Trophoblast cell (in vitro differentiated cells and primary cell): ENCODE data around the gene TSPYL2. TPM values are rescaled to one million over a fixed set of nuclear protein-coding genes. Genes with fewer than 3 reads are reported as not detected.
A peak's percentile ranks its signal among the peaks of the same experiment; 100 is the strongest.

Source experiments
- DNase-seq, 2 donors: peaks; one replicate each; pipeline ENCODE4 v3.0.0-alpha.2; 2016
- H2AFZ ChIP-seq: 2 replicates; pipeline ENCODE4 v1.6.1; 2013; ENCODE audit warnings: low read length, moderate library complexity, mild to moderate bottlenecking; ENCODE audit not compliant: insufficient read depth, poor library complexity
- H2AK5ac ChIP-seq: 2 replicates; pipeline ENCODE4 v1.6.1; 2013; ENCODE audit warnings: mild to moderate bottlenecking, low read length
- H2BK120ac ChIP-seq: 2 replicates; pipeline ENCODE4 v1.6.1; 2013; ENCODE audit warnings: low read length, mild to moderate bottlenecking, moderate library complexity; ENCODE audit not compliant: insufficient read depth, poor library complexity
- H2BK12ac ChIP-seq: 2 replicates; pipeline ENCODE4 v1.6.1; 2013; ENCODE audit warnings: mild to moderate bottlenecking, low read length, moderate library complexity
- H2BK5ac ChIP-seq: 2 replicates; pipeline ENCODE4 v1.6.1; 2013; ENCODE audit warnings: low read length, low read depth, moderate library complexity, mild to moderate bottlenecking; ENCODE audit not compliant: poor library complexity
- H3K14ac ChIP-seq: 2 replicates; pipeline ENCODE4 v1.6.1; 2013; ENCODE audit warnings: mild to moderate bottlenecking, low read length
- H3K18ac ChIP-seq: 2 replicates; pipeline ENCODE4 v1.6.1; 2013; ENCODE audit warnings: mild to moderate bottlenecking, low read length
- H3K23ac ChIP-seq: 2 replicates; pipeline ENCODE4 v1.6.1; 2013; ENCODE audit warnings: low read length
- H3K27ac ChIP-seq: 2 replicates; pipeline ENCODE4 v1.5.1; 2013; ENCODE audit warnings: low read depth, mild to moderate bottlenecking, inconsistent platforms, low read length, moderate library complexity
- H3K27me3 ChIP-seq: 2 replicates; pipeline ENCODE4 v1.6.1; 2013; ENCODE audit warnings: inconsistent platforms, mild to moderate bottlenecking, low read length, moderate library complexity; ENCODE audit not compliant: insufficient read depth
- H3K36me3 ChIP-seq, 2 experiments: 1 replicate in 1 of 2; 2 replicates in 1 of 2; pipeline ENCODE4 v1.6.1; 2013; ENCODE audit warnings: low read length in 2 of 2, mild to moderate bottlenecking in 2 of 2, moderate library complexity in 1 of 2; ENCODE audit not compliant: insufficient read depth in 2 of 2, control insufficient read depth in 1 of 2
- H3K4ac ChIP-seq: 2 replicates; pipeline ENCODE4 v1.6.1; 2013; ENCODE audit warnings: low read depth, mild to moderate bottlenecking, low read length, moderate library complexity
- H3K4me1 ChIP-seq, 2 experiments: 1 replicate in 1 of 2; 2 replicates in 1 of 2; pipeline ENCODE4 v1.6.1; 2013; ENCODE audit warnings: low read length in 2 of 2, mild to moderate bottlenecking in 2 of 2, moderate library complexity in 1 of 2; ENCODE audit not compliant: insufficient read depth in 2 of 2, control insufficient read depth in 1 of 2
- H3K4me2 ChIP-seq: 2 replicates; pipeline ENCODE4 v1.6.1; 2013; ENCODE audit warnings: inconsistent platforms, mild to moderate bottlenecking, low read length, moderate library complexity
- H3K4me3 ChIP-seq: 2 replicates; pipeline ENCODE4 v1.5.1; 2013; ENCODE audit warnings: mild to moderate bottlenecking, low read depth, low read length, inconsistent platforms
- H3K79me1 ChIP-seq: one replicate; pipeline ENCODE4 v1.6.1; 2013; ENCODE audit warnings: low read length
- H3K79me2 ChIP-seq: 2 replicates; pipeline ENCODE4 v1.6.1; 2013; ENCODE audit warnings: low read length, mild to moderate bottlenecking; ENCODE audit not compliant: control insufficient read depth, insufficient read depth, poor library complexity
- H3K9ac ChIP-seq: 2 replicates; pipeline ENCODE4 v1.6.1; 2013; ENCODE audit warnings: mild to moderate bottlenecking, low read length
- H3K9me3 ChIP-seq: 2 replicates; pipeline ENCODE4 v1.6.1; 2013; ENCODE audit warnings: low read depth, mild to moderate bottlenecking, control low read depth, inconsistent platforms, low read length; ENCODE audit not compliant: insufficient read depth
- H4K12ac ChIP-seq: 2 replicates; pipeline ENCODE4 v1.6.1; 2013; ENCODE audit warnings: low read depth, mild to moderate bottlenecking, low read length, moderate library complexity
- H4K8ac ChIP-seq: 2 replicates; pipeline ENCODE4 v1.6.1; 2013; ENCODE audit warnings: low read depth, mild to moderate bottlenecking, low read length, moderate library complexity
- H4K91ac ChIP-seq: one replicate; pipeline ENCODE4 v1.6.1; 2013; ENCODE audit warnings: low read depth, mild to moderate bottlenecking, low read length, moderate library complexity
- WGBS: extraction: QIAGEN DNeasy Blood & Tissue Kit; methylation state at CpG from one replicate; pipeline ENCODE4 v1.1.7; 2013; ENCODE audit warnings: missing lambda C conversion rate; ENCODE audit not compliant: insufficient read length, insufficient coverage; ENCODE audit errors: extremely low coverage; 5-methylcytosine and 5-hydroxymethylcytosine counted together
- polyA plus RNA-seq: library from polyadenylated mRNA; stranded (reverse); fragments of 200-250 nt; gene quantifications from 2 replicates; pipeline ENCODE4 v1.2.3, GENCODE V29; 2013

TSPYL2 gene
- 22.7 and 22.8 TPM in 2 replicates for polyA plus RNA-seq

DNA sequence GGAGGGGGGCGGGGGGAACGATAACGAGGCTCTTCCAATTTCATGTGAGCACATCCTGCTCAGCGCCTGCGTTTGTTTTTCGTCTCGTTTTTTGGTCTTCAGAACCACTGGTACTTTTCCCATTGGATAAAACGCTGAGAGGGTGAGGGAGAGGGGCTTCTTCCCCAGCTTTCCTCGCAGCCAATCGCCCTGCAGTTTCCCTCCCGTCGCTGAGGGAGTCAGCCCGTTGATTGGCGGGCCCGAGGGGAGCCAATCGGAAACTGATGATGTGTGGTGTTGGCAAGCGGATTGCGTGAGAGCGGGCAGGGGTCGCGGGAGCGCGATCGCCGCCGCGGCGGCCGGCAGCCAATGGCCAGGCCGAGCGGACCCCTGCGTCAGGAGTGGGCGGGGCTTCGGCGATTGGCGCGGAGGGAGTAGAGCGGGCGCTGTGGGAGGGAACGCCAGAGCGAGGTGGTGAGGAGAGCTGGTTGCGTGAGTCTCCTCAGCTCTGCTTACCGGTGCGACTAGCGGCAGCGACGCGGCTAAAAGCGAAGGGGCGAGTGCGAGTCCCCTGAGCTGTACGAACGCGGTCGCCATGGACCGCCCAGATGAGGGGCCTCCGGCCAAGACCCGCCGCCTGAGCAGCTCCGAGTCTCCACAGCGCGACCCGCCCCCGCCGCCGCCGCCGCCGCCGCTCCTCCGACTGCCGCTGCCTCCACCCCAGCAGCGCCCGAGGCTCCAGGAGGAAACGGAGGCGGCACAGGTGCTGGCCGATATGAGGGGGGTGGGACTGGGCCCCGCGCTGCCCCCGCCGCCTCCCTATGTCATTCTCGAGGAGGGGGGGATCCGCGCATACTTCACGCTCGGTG, at the start of gene TSPYL2:
Gene TSPYL2, plus strand, starts transcription at position 443 of the 848 bp plus-strand sequence. Its CDS starts 132 bp downstream, at position 575.
- Histone ChIP-seq H3K18ac (peak within 1 kb of the TSS; percentile 64), H3K23ac (no peak within 1 kb of the TSS), H3K79me2 (peaks cover 3% of the 10 kb centered on the region), H3K79me1 (peaks cover 3% of the 10 kb centered on the region), H3K4me1 (peaks cover 0 to 3% of the 10 kb centered on the region in 2 experiments), H2BK120ac (peak within 1 kb of the TSS; percentile 38), H3K27me3 (no peaks in the 10 kb centered on the region), H4K91ac (peak within 1 kb of the TSS; percentile 4), H3K4me3 (peak within 1 kb of the TSS; percentile 86), H2AFZ (peak within 1 kb of the TSS; percentile 10), H4K12ac (no peak within 1 kb of the TSS), H4K8ac (peak within 1 kb of the TSS; percentile 22), H3K4me2 (peak within 1 kb of the TSS; percentile 88), H3K36me3 (peaks cover 15 to 20% of the 10 kb centered on the region in 2 experiments), H3K14ac (peak within 1 kb of the TSS; percentile 53), H2BK5ac (no peak within 1 kb of the TSS), H2BK12ac (no peak within 1 kb of the TSS), H3K9ac (peak within 1 kb of the TSS; percentile 59), H3K27ac (peak within 1 kb of the TSS; percentile 53), H3K4ac (peak within 1 kb of the TSS; percentile 52), H2AK5ac (no peak within 1 kb of the TSS), H3K9me3 (no peaks in the 10 kb centered on the region)
- DNase-seq: peak; percentile 87 to 90
- no CpG with 5 or more reads among the region's 86 CpGs for WGBS

DNA sequence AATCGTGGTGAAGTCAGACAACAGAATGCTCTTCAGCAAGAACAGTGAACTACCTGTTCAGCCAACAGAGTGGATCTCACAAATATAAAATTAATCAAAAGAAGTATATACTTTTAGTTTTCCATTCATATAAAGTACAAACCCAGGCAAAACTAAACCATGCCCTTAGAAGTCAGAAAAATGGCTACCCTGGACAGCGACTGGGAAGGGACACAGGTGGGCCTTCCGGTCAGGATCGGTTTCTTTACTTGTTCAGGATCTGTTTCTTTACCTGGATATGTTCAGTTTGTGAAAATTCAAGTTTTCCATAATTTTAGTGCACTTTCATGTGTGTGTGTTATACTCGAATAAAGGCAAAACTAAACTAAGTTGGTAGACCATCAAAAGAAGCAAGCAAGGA, 46.0 kb upstream of the TSPYL2 start:
- H3K18ac ChIP-seq: no peak overlapping the region
- no peak overlapping the region for H4K12ac ChIP-seq
- no peak overlapping the region for H3K14ac ChIP-seq
- no peaks in the 10 kb centered on the region for H3K4me1 ChIP-seq
- H3K9me3 ChIP-seq: no peaks in the 10 kb centered on the region
- no peaks in the 10 kb centered on the region for H3K36me3 ChIP-seq
- no peak overlapping the region for H3K4ac ChIP-seq
- no peak overlapping the region for H2BK5ac ChIP-seq
- no peak for DNase-seq
- no peak overlapping the region for H3K27ac ChIP-seq
- no peak overlapping the region for H2AFZ ChIP-seq
- no peak overlapping the region for H3K9ac ChIP-seq
- no peak overlapping the region for H4K91ac ChIP-seq
- H2AK5ac ChIP-seq: no peak overlapping the region
- no peak overlapping the region for H3K4me2 ChIP-seq
- H2BK12ac ChIP-seq: no peak overlapping the region
- H3K79me2 ChIP-seq: no peaks in the 10 kb centered on the region
- H3K4me3 ChIP-seq: no peak overlapping the region
- H3K27me3 ChIP-seq: no peaks in the 10 kb centered on the region
- no peak overlapping the region for H4K8ac ChIP-seq
- H3K23ac ChIP-seq: no peak overlapping the region
- WGBS: no CpG with 5 or more reads among the region's 5 CpGs
- H3K79me1 ChIP-seq: no peaks in the 10 kb centered on the region
- no peak overlapping the region for H2BK120ac ChIP-seq

DNA sequence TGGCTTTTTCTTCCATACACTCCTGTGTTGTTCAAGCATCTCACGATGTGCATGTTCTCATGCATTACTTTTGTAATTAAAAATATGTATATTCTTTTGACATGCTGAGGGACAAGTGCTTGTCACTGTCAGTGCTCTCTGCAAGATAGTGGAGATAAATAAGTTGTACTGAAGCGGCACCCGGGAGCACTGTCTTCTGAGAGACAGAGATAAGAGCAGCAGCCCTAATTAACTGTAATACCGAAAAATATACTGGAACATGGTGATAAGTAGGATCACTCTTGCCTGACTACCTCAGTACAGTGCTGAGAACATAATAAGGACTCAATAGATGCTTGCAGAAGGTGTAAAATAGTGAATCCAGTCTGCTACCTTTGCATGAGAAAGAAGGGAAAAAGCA, 42.9 kb upstream of the TSPYL2 start:
- no peak overlapping the region for H3K23ac ChIP-seq
- no CpG with 5 or more reads among the region's 4 CpGs for WGBS

DNA sequence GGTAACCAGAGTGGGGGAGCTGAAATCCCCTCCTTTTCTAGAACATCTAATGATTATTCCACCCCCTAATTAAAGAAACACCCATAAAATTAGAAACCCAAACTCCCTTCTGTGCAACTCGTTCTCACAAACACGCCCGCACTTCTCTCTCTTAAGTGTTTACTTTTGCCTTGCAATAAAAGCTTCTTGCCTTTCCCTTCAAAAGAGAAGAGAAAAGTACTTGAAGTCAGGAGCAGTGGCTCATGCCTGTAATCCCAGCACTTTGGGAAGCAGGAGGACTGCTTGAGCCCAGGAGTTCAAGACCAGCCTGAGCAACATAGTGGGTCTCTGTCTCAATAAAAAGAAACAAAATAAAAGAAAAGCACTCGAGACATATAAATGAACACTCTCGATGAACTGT, 37.2 kb upstream of the TSPYL2 start:
- H2BK5ac ChIP-seq: no peak overlapping the region
- no peak overlapping the region for H2AFZ ChIP-seq
- H3K9ac ChIP-seq: no peak overlapping the region
- no peaks in the 10 kb centered on the region for H3K4me1 ChIP-seq
- H2BK12ac ChIP-seq: no peak overlapping the region
- H3K79me2 ChIP-seq: no peaks in the 10 kb centered on the region
- H3K4ac ChIP-seq: no peak overlapping the region
- H4K12ac ChIP-seq: no peak overlapping the region
- no peaks in the 10 kb centered on the region for H3K27me3 ChIP-seq
- H3K14ac ChIP-seq: no peak overlapping the region
- no peak overlapping the region for H4K8ac ChIP-seq
- H3K9me3 ChIP-seq: no peaks in the 10 kb centered on the region
- H3K4me2 ChIP-seq: no peak overlapping the region
- no peak for DNase-seq
- H3K18ac ChIP-seq: no peak overlapping the region
- H4K91ac ChIP-seq: no peak overlapping the region
- H3K36me3 ChIP-seq: no peaks in the 10 kb centered on the region
- no CpG with 5 or more reads among the region's 5 CpGs for WGBS
- no peak overlapping the region for H2BK120ac ChIP-seq
- no peak overlapping the region for H3K27ac ChIP-seq
- no peak overlapping the region for H3K4me3 ChIP-seq
- no peaks in the 10 kb centered on the region for H3K79me1 ChIP-seq
- H2AK5ac ChIP-seq: no peak overlapping the region
- H3K23ac ChIP-seq: no peak overlapping the region

More for the DNA sequence above, 42.9 kb upstream of the TSPYL2 start:
- no peak overlapping the region for H3K14ac ChIP-seq
- no peak overlapping the region for H3K27ac ChIP-seq
- no peak overlapping the region for H2AK5ac ChIP-seq
- no peak overlapping the region for H2BK120ac ChIP-seq
- no peak overlapping the region for H4K8ac ChIP-seq
- no peaks in the 10 kb centered on the region for H3K36me3 ChIP-seq
- no peaks in the 10 kb centered on the region for H3K79me2 ChIP-seq
- no peaks in the 10 kb centered on the region for H3K79me1 ChIP-seq
- DNase-seq: no peak
- H4K91ac ChIP-seq: no peak overlapping the region
- H3K27me3 ChIP-seq: no peaks in the 10 kb centered on the region
- H3K4ac ChIP-seq: no peak overlapping the region
- H3K9me3 ChIP-seq: no peaks in the 10 kb centered on the region
- no peaks in the 10 kb centered on the region for H3K4me1 ChIP-seq
- no peak overlapping the region for H3K18ac ChIP-seq
- no peak overlapping the region for H3K4me2 ChIP-seq
- no peak overlapping the region for H2BK5ac ChIP-seq
- H3K9ac ChIP-seq: no peak overlapping the region
- no peak overlapping the region for H4K12ac ChIP-seq
- H2AFZ ChIP-seq: no peak overlapping the region
- H3K4me3 ChIP-seq: no peak overlapping the region
- no peak overlapping the region for H2BK12ac ChIP-seq
